Parathyroid adenoma (tissue), 2 donors: ENCODE measurements around the gene CTU2.

Experiments
- H2AFZ ChIP-seq: fragments of 300-600 bp; sonication (generic); one replicate; pipeline ENCODE4 v1.7.0; 2017; ENCODE audit warnings: antibody characterized with exemption, mild to moderate bottlenecking
- H3K27ac ChIP-seq: fragments of 300-600 bp; sonication (generic); one replicate; pipeline ENCODE4 v1.7.0; 2017
- H3K27me3 ChIP-seq: fragments of 300-600 bp; sonication (generic); one replicate; pipeline ENCODE4 v1.7.0; 2017; ENCODE audit warnings: low read length; ENCODE audit not compliant: control insufficient read depth, insufficient read depth
- H3K36me3 ChIP-seq: fragments of 300-600 bp; sonication (generic); one replicate; pipeline ENCODE4 v1.7.0; 2017; ENCODE audit warnings: low read length; ENCODE audit not compliant: control insufficient read depth, insufficient read depth
- H3K4me1 ChIP-seq: fragments of 300-600 bp; sonication (generic); one replicate; pipeline ENCODE4 v1.7.0; 2017; ENCODE audit warnings: control low read depth
- H3K4me2 ChIP-seq: fragments of 300-600 bp; sonication (generic); one replicate; pipeline ENCODE4 v1.7.0; 2017; ENCODE audit warnings: low read length
- H3K4me3 ChIP-seq: fragments of 300-600 bp; sonication (generic); one replicate; pipeline ENCODE4 v1.7.0; 2017; ENCODE audit warnings: low read depth, low read length
- H3K79me2 ChIP-seq: fragments of 300-600 bp; sonication (generic); one replicate; pipeline ENCODE4 v1.7.0; 2017; ENCODE audit warnings: control low read depth
- H3K9ac ChIP-seq: fragments of 300-600 bp; sonication (generic); one replicate; pipeline ENCODE4 v1.7.0; 2017; ENCODE audit warnings: mild to moderate bottlenecking
- H3K9me3 ChIP-seq: fragments of 300-600 bp; sonication (generic); one replicate; pipeline ENCODE4 v1.7.0; 2017; ENCODE audit warnings: low read length; ENCODE audit not compliant: control insufficient read depth
- TF ChIP-seq, protein P1 (sequence below): fragments of 300-600 bp; sonication (generic); IDR thresholded peaks from one replicate; pipeline ENCODE4 v1.7.0; 2017; ENCODE audit warnings: antibody characterized with exemption, mild to moderate bottlenecking
- donor health status: primary hyperparathyroidism.

Gene CTU2

DNA sequence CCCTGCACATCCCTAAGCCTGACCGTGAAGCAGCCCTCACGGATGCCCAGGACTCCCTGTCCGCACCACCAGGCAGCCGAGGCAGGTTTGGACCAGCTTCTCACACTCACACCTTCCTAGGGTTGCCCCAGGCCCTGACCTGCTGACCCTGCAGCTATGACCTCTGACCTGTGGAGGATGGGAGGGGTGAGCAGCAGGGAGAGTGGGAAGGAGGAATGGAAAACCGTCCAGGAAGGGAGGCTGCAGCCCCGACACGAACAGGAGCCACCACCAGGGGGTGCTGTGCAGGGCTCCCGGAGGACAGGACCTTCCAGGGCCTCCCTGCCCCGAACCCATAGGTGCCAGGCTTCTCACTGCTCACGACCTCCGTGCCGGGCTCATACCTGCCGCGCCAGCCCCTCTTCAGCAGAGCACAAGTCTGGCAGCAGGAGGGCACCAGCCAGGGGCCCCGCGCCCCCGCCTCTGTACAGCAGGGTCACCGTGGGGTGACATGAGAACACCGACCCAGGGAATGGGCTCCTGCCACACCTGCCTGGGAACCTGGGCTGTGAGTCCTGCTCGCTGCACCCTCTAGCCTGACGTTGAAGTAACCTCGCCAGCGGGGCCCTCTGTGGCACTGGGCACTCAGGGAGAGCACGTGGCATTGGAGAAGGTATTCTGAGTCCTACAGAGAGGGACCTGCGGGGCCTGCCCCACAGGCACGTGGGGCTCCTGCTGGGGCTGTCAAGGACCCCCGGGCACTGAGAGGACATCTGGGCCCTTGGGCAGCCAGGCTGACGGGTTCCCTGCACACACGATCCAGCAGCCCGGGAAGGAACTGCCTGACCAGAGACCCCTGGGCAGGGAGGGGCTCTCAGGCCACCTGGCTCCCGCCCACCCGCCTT, 37.6 kb downstream of the CTU2 start:
- TF ChIP-seq, protein P1, sequence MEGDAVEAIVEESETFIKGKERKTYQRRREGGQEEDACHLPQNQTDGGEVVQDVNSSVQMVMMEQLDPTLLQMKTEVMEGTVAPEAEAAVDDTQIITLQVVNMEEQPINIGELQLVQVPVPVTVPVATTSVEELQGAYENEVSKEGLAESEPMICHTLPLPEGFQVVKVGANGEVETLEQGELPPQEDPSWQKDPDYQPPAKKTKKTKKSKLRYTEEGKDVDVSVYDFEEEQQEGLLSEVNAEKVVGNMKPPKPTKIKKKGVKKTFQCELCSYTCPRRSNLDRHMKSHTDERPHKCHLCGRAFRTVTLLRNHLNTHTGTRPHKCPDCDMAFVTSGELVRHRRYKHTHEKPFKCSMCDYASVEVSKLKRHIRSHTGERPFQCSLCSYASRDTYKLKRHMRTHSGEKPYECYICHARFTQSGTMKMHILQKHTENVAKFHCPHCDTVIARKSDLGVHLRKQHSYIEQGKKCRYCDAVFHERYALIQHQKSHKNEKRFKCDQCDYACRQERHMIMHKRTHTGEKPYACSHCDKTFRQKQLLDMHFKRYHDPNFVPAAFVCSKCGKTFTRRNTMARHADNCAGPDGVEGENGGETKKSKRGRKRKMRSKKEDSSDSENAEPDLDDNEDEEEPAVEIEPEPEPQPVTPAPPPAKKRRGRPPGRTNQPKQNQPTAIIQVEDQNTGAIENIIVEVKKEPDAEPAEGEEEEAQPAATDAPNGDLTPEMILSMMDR, result peak; percentile 73
- no peaks in the 10 kb centered on the region for H3K27me3 ChIP-seq
- H3K9me3 ChIP-seq, result no peaks in the 10 kb centered on the region
- no peak overlapping the region for H3K27ac ChIP-seq
- H3K4me1 ChIP-seq, result peaks cover 5% of the 10 kb centered on the region
- no peak overlapping the region for H3K4me2 ChIP-seq
- H3K79me2 ChIP-seq, result no peaks in the 10 kb centered on the region
- no peak overlapping the region for H3K4me3 ChIP-seq
- H3K9ac ChIP-seq, result no peak overlapping the region
- no peak overlapping the region for H2AFZ ChIP-seq
- H3K36me3 ChIP-seq, result no peaks in the 10 kb centered on the region

DNA sequence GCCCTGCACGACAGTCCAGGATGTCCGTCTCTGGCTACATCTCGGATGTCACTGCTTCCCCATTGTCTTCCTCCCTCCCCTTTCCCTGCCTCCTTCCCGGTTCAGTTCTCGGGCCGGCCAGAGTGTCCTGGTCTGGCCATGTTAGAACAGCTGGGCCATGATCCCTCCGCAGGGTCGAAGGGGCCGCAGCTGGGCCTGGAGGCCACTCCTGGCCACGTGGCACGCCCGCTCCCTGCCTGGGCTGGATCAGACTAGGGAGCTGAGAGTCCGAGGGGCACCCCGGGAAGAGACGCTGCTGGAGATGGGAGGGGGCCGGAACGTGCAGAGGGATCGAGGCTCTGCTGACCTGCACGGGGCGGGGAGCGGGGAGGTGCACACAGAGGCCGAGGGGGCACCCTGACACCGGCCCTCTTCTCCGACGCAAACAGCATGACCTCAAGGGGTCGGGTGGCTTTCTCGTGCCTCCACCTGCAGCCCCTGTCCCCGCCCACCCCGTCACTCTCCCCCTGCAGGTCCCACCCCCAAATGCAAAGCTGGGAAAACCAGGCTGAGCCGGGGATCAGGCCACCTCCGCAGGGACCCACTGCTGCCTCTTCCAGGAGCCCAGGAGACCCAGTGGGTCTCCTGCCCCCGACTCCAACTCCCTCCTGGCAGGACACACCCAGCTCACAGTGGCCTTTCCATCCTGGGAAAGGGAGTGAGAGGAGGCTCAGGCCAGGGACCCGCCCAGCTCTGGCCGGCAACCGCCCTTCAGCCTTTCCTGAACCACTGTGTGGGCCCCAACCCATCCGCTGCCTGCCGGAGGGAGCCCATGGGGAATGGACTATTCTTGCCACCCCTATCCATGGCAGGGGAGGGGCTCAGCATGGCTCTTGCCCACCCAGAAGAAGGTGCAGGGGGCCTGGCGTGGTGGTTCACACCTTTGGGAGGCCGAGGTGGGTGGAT, 38.5 kb downstream of the CTU2 start:
- H3K9ac ChIP-seq, result no peak overlapping the region
- no peak overlapping the region for H3K27ac ChIP-seq
- no peaks in the 10 kb centered on the region for H3K9me3 ChIP-seq
- TF ChIP-seq, protein P1, result no peak
- no peaks in the 10 kb centered on the region for H3K36me3 ChIP-seq
- H3K4me3 ChIP-seq, result no peak overlapping the region
- no peaks in the 10 kb centered on the region for H3K4me1 ChIP-seq
- no peaks in the 10 kb centered on the region for H3K27me3 ChIP-seq
- H3K4me2 ChIP-seq, result no peak overlapping the region
- no peak overlapping the region for H2AFZ ChIP-seq
- H3K79me2 ChIP-seq, result no peaks in the 10 kb centered on the region

DNA sequence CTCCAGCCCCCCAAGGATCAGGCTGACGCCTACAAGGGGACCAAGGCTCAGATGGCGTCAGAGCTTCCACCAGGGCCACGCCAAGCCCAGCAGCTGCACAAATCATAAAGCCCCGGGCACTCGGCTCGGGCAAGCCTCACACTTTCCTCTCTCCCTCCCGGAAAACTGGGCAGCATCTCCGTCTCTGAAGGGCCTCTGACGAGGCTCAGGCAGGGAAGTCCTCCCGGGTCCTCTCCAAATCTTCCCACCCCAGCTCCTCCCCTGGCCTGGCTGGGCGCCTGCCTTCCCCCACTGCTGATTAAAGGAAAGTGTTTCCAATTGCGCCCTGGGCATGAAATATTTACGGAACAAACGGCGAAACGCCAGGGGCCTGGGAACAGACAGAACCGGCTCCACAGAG, 40.2 kb downstream of the CTU2 start:
- H3K27ac ChIP-seq, result no peak overlapping the region
- H3K4me2 ChIP-seq, result no peak overlapping the region
- H2AFZ ChIP-seq, result no peak overlapping the region
- H3K4me3 ChIP-seq, result no peak overlapping the region
- H3K9me3 ChIP-seq, result no peaks in the 10 kb centered on the region
- no peak overlapping the region for H3K9ac ChIP-seq
- no peaks in the 10 kb centered on the region for H3K27me3 ChIP-seq
- H3K79me2 ChIP-seq, result no peaks in the 10 kb centered on the region
- H3K4me1 ChIP-seq, result no peaks in the 10 kb centered on the region
- TF ChIP-seq, protein P1, result no peak
- H3K36me3 ChIP-seq, result no peaks in the 10 kb centered on the region

DNA sequence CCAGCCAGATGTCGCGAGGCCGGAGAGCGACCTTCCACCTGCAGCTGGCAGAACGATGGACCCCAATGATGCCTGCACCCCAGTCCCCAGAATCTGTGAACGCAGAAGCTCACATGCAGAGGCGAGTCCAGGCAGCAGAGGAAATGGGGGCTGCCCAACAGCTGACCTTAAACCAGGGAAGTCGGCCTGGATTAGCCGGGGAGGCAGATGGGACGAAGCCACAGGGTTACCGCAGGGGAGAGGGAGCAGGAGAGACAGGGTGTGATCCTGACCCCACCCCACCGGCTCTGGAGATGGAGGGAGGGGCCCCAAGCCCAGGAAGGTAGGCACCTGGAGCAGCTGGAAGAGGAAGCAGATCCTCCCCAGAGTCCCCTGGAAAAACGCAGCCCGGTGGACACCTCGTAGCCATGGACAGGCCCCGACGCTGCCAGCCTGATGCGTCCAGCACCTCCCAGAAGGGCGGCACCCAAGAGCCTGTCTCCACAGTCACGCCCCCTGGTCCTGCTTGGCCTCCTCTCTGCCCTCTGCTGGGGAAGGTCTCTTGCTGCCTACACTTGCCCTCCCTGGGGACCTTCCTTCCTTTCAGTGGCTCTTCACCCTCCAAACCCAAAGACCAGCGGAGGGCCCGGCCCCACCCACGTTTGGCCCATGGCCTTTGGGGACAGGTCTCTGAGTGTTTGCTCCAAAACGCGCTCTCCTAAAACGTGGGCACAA, 41.4 kb downstream of the CTU2 start:
- H3K4me2 ChIP-seq, result no peak overlapping the region
- TF ChIP-seq, protein P1, result peak; percentile 9
- no peaks in the 10 kb centered on the region for H3K9me3 ChIP-seq
- H3K9ac ChIP-seq, result no peak overlapping the region
- no peaks in the 10 kb centered on the region for H3K36me3 ChIP-seq
- H3K27ac ChIP-seq, result no peak overlapping the region
- H2AFZ ChIP-seq, result no peak overlapping the region
- H3K4me3 ChIP-seq, result no peak overlapping the region
- no peaks in the 10 kb centered on the region for H3K79me2 ChIP-seq
- no peaks in the 10 kb centered on the region for H3K4me1 ChIP-seq
- no peaks in the 10 kb centered on the region for H3K27me3 ChIP-seq
